Kidney (tissue), 14 donors: ENCODE measurements around the gene RABL6. TPM values are rescaled to one million over a fixed set of nuclear protein-coding genes. Genes with fewer than 3 reads are reported as not detected.

ENCODE experiments used
- DNase-seq, 5 donors: peaks; one replicate each; pipeline ENCODE4 v3.0.0-alpha.2; 2013 to 2020
- FAIRE-seq: peaks from 2 replicates; lab custom pipeline; 2012; peaks lifted over from hg19 to GRCh38; lab: Jason Lieb, UNC
- H3K27ac ChIP-seq, 2 donors: one replicate each; pipeline ENCODE4 v1.7.0; 2013; ENCODE audit warnings: low read depth in 2 of 2, low read length in 2 of 2, inconsistent platforms in 1 of 2
- H3K27me3 ChIP-seq: one replicate; pipeline ENCODE4 v1.7.1; 2013; ENCODE audit warnings: low read length, inconsistent platforms; ENCODE audit not compliant: control insufficient read depth, insufficient read depth
- H3K36me3 ChIP-seq, 3 donors: one replicate each; pipeline versions ENCODE4 v1.7.0 to v1.7.1; 2013; ENCODE audit warnings: low read length in 3 of 3, control low read depth in 1 of 3, inconsistent platforms in 1 of 3; ENCODE audit not compliant: insufficient read depth in 3 of 3, control insufficient read depth in 2 of 3
- H3K4me1 ChIP-seq, 3 donors: one replicate each; pipeline versions ENCODE4 v1.7.0 to v1.7.1; 2013; ENCODE audit warnings: low read length in 3 of 3, inconsistent platforms in 1 of 3, low read depth in 1 of 3; ENCODE audit not compliant: control insufficient read depth in 2 of 3, insufficient read depth in 2 of 3
- H3K4me3 ChIP-seq, 3 donors: one replicate each; pipeline versions ENCODE4 v1.7.0 to v1.8.1; 2013; ENCODE audit warnings: low read length in 3 of 3, control low read depth in 1 of 3, inconsistent platforms in 1 of 3
- H3K9ac ChIP-seq, 3 donors: one replicate each; pipeline versions ENCODE4 v1.7.0 to v1.7.1; 2013; ENCODE audit warnings: low read length in 3 of 3, control low read depth in 1 of 3, inconsistent platforms in 1 of 3
- H3K9me3 ChIP-seq, 3 donors: one replicate each; pipeline versions ENCODE4 v1.7.0 to v1.7.1; 2013; ENCODE audit warnings: low read length in 3 of 3, control low read depth in 1 of 3, inconsistent platforms in 1 of 3; ENCODE audit not compliant: control insufficient read depth in 2 of 3, insufficient read depth in 1 of 3
- CTCF ChIP-seq: IDR thresholded peaks from 3 replicates; pipeline ENCODE4 v1.5.1; 2012; ENCODE audit warnings: mild to moderate bottlenecking, moderate library complexity, borderline replicate concordance; ENCODE audit not compliant: insufficient read depth; ENCODE audit errors: extremely low read depth
- intact Hi-C: fragments of 100-400 bp; cut with DNase I; formaldehyde crosslinking; loops from one replicate; pipeline ENCODE4 v1.11.1; 2022
- polyA plus RNA-seq: library from polyadenylated mRNA; stranded (reverse); fragments of 350-450 nt; fragmentation: Illumina TruSeq; extraction: RNeasy Lipid Tissue Mini Kit (QIAGEN cat#74804); gene quantifications from one replicate; pipeline ENCODE4 v1.2.3, GENCODE V29; 2014; ENCODE audit warnings: low read depth, low replicate concordance; ENCODE audit not compliant: insufficient read depth
- total RNA-seq: library from RNA; stranded (reverse); fragmentation: NEBNext Ultra II Directional; extraction: Animal tissue kit (Norgen Biotek cat#: 25700); gene quantifications from one replicate; pipeline ENCODE4 v1.2.1, GENCODE V29; 2021
- donor health status: control.
- donor health status: control.
- donor health status: control.
- donor health status: control.
- donor health status: control.
- donor health status: DM: yes; HTN: yes; CAD: no.
- donor health status: Normal renal cell carcinoma (clear cell type).

RABL6 gene
- total and polyA plus RNA-seq, 2 donors from 2014 or later: 60.4 to 70.3 TPM

DNA sequence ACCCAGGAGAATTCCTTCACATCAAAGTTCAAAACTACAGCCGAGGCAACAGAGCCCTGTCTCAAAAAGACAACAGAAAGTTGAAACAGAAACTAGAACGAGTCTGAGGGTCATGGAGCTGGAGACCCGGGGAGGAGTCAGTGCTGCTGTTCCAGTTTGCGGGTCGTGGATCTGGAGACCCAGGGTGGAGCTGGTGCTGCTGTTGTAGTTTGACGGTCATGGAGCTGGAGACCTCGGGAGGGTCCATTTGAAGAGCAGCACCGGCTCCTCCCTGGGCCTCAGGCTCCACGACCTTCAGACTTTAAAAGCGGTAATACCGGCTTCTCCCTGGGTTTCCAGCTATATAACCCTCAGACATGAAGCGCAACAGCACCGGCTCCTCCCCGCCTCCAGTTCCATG, 30.4 kb upstream of the RABL6 start:
- H3K27ac ChIP-seq: no peak overlapping the region
- no peak overlapping the region for H3K9ac ChIP-seq
- no peaks in the 10 kb centered on the region for H3K36me3 ChIP-seq
- FAIRE-seq (no peak), DNase-seq (peak in 1 of 5 donors; percentile 41)
- H3K4me1 ChIP-seq: no peaks in the 10 kb centered on the region
- no peaks in the 10 kb centered on the region for H3K27me3 ChIP-seq
- H3K9me3 ChIP-seq: no peaks in the 10 kb centered on the region
- intact Hi-C loops: no loop called here
- no peak for TF ChIP-seq CTCF
- no peak overlapping the region for H3K4me3 ChIP-seq

DNA sequence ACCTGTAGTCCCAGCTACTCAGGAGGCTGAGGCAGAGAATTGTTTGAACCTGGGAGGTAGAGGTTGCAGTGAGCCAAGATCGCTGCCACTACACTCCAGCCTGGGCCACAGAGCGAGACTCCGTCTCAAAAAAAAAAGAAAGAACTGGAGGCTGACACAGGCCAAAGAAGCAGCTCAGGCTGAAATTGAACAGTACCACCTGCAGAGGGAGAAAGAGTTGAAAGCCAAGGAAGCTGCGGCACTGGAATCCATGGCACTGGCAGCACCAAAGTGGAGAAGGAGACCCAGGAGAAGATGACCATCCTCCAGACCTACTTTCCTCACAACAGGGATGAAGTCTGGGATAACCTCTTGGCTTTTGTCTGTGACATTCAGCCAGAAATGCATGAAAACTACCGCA, 27.9 kb upstream of the RABL6 start:
- DNase-seq: peak in 1 of 5 donors; percentile 11
- H3K36me3 ChIP-seq: no peaks in the 10 kb centered on the region
- H3K9ac ChIP-seq: no peak overlapping the region
- H3K4me1 ChIP-seq: no peaks in the 10 kb centered on the region
- TF ChIP-seq CTCF: no peak
- no peak overlapping the region for H3K4me3 ChIP-seq
- no peak overlapping the region for H3K27ac ChIP-seq
- FAIRE-seq: no peak
- intact Hi-C loops: loop anchor here (10.0 kb wide), 1 partner anchor 255 kb away; the partner anchor contains the start of gene FUT7
- H3K27me3 ChIP-seq: no peaks in the 10 kb centered on the region
- no peaks in the 10 kb centered on the region for H3K9me3 ChIP-seq

DNA sequence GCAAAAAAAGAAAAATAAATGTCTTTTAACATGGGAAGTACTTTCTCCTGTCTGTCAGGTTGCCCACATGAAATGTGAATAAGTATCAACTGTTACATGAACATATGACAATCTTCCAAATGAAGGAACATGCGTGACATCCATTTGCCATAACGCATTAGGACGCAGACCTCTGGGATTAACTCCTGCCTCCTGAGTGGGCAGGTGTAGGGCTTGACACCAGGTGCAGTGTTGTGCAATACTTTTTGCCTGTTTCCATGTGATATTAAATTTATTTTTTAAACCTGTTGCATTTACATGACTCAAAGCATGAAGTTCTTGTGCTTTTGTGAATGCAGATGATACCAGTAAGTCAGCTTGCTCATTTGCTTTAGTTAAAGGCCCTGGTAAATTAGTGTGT, 25.3 kb upstream of the RABL6 start:
- Histone ChIP-seq H3K36me3 (no peaks in the 10 kb centered on the region), H3K27me3 (no peaks in the 10 kb centered on the region), H3K4me3 (no peak overlapping the region), H3K4me1 (no peaks in the 10 kb centered on the region), H3K9ac (no peak overlapping the region), H3K9me3 (no peaks in the 10 kb centered on the region), H3K27ac (no peak overlapping the region)
- DNase-seq (no peak), FAIRE-seq (no peak)
- intact Hi-C loops: loop anchor here (10.0 kb wide), 1 partner anchor 252 kb away; the partner anchor contains the start of gene FUT7
- no peak for TF ChIP-seq CTCF
